ENCODE measurements around the gene TRIM29.

The TRIM29 gene

DNA sequence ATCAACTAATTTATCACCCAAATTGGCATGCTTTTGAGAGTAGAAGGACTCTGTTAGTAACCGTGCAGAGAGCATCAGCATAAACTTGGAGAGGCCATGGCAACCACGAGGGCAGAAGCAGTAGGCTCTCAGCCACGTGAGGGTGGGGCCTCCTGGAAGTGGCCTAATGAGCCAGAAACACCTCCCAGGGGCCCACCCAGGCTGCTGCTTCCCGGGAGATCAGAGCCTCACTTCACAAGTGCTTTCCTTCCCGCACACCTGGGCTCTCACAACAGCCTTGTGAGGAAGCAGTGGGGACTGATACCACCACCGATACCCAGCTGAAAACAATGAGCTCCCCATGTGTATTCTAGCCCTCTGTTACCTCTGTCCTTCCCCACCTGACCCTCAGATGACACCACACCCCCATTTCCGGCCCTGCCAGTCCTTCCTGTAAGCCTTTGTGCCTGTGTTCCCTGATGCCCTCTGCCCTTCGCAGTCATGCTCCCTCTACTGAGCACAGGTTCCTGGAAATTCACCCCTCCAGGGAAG, 17.0 kb downstream of the TRIM29 start:
- Mint-ChIP-seq H3K4me1 (no peaks in the 10 kb centered on the region), H3K27ac (no peak overlapping the region), H3K27me3 (ENCODE audit: low read depth) (peaks cover 37% of the 10 kb centered on the region), H3K9me3 (no peaks in the 10 kb centered on the region), H3K4me3 (no peak overlapping the region), H3K36me3 (ENCODE audit: low read depth) (no peaks in the 10 kb centered on the region)
- TF ChIP-seq, protein P1, sequence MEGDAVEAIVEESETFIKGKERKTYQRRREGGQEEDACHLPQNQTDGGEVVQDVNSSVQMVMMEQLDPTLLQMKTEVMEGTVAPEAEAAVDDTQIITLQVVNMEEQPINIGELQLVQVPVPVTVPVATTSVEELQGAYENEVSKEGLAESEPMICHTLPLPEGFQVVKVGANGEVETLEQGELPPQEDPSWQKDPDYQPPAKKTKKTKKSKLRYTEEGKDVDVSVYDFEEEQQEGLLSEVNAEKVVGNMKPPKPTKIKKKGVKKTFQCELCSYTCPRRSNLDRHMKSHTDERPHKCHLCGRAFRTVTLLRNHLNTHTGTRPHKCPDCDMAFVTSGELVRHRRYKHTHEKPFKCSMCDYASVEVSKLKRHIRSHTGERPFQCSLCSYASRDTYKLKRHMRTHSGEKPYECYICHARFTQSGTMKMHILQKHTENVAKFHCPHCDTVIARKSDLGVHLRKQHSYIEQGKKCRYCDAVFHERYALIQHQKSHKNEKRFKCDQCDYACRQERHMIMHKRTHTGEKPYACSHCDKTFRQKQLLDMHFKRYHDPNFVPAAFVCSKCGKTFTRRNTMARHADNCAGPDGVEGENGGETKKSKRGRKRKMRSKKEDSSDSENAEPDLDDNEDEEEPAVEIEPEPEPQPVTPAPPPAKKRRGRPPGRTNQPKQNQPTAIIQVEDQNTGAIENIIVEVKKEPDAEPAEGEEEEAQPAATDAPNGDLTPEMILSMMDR (IDR thresholded peaks at IDR 0.05; ENCODE audit: unreplicated experiment in 3 of 3), result no peak

DNA sequence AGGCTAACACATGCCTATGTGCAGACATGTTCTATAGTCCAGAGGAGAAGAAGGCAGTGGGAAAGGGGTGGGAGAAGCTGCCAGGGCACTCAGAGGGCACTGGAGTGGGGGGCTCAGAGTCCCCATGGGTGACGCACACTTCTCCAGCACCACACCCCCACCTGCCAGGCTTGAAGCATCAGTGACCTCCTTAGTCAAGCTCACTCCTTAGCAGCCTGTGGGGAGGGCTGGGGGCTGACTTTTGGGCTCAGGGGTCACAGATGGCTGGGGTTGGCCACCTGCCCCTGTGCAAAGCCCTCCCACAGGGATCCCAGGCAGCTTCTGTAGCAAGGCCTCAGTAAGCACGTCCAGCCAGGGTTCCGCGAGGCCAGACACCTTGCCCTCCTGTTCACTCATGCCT, 18.8 kb downstream of the TRIM29 start:
- H3K4me3 Mint-ChIP-seq, result no peak overlapping the region
- no peak overlapping the region for H3K27ac Mint-ChIP-seq
- H3K4me1 Mint-ChIP-seq, result no peaks in the 10 kb centered on the region
- H3K36me3 Mint-ChIP-seq (ENCODE audit: low read depth), result no peaks in the 10 kb centered on the region
- peaks cover 45% of the 10 kb centered on the region for H3K27me3 Mint-ChIP-seq (ENCODE audit: low read depth)
- H3K9me3 Mint-ChIP-seq, result no peaks in the 10 kb centered on the region
- TF ChIP-seq, protein P1 (IDR thresholded peaks at IDR 0.05; ENCODE audit: unreplicated experiment in 3 of 3), result no peak

DNA sequence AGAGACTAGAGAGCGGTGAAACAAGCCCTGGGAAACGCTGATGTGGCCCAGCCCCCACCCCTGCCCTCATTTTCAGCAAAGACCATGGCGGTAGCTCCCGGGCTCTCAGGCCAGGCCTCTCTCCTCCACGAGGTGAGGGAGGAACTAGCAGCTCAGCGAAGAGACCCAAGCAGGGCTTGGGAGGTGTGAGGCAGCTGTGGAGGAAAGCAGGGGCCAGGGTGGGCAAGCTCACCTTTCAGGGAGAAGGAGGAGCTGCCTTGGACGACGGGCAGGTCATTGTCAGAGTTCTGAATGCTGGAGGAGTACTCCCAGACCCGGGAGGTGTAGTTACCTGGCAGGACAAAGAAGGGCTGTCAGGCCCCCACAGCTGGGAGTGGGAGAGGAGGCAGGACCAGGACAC, 19.9 kb downstream of the TRIM29 start:
- Mint-ChIP-seq H3K27me3 (ENCODE audit: low read depth) (peaks cover 49% of the 10 kb centered on the region), H3K36me3 (ENCODE audit: low read depth) (no peaks in the 10 kb centered on the region), H3K4me3 (no peak overlapping the region), H3K27ac (no peak overlapping the region), H3K4me1 (no peaks in the 10 kb centered on the region), H3K9me3 (no peaks in the 10 kb centered on the region)
- TF ChIP-seq, protein P1 (IDR thresholded peaks at IDR 0.05; ENCODE audit: unreplicated experiment in 3 of 3), result no peak

DNA sequence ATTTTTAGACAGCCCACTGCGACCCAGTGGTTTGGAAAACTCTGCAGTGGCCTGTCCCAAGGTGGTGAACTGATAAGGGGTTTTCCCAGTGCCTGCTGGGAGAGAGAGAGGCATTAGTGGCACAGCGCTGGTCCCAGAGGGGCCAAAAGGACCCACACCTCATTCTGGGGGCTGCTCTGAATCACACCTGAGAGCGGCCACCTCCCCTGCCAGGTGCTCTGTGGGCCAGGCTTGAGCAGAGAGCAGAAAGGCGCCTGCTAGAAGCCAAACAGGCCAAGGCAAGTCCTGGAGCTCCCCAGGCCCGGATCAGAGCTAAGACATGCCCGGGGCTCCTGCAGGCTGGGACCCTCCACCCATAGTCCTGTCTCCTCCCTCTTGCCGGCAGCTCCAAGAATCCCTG, 20.9 kb downstream of the TRIM29 start:
- Mint-ChIP-seq H3K27me3 (ENCODE audit: low read depth) (peaks cover 53% of the 10 kb centered on the region), H3K4me3 (no peak overlapping the region), H3K27ac (no peak overlapping the region), H3K4me1 (no peaks in the 10 kb centered on the region), H3K9me3 (no peaks in the 10 kb centered on the region), H3K36me3 (ENCODE audit: low read depth) (no peaks in the 10 kb centered on the region)
- TF ChIP-seq, protein P1 (IDR thresholded peaks at IDR 0.05; ENCODE audit: unreplicated experiment in 3 of 3), result no peak

DNA sequence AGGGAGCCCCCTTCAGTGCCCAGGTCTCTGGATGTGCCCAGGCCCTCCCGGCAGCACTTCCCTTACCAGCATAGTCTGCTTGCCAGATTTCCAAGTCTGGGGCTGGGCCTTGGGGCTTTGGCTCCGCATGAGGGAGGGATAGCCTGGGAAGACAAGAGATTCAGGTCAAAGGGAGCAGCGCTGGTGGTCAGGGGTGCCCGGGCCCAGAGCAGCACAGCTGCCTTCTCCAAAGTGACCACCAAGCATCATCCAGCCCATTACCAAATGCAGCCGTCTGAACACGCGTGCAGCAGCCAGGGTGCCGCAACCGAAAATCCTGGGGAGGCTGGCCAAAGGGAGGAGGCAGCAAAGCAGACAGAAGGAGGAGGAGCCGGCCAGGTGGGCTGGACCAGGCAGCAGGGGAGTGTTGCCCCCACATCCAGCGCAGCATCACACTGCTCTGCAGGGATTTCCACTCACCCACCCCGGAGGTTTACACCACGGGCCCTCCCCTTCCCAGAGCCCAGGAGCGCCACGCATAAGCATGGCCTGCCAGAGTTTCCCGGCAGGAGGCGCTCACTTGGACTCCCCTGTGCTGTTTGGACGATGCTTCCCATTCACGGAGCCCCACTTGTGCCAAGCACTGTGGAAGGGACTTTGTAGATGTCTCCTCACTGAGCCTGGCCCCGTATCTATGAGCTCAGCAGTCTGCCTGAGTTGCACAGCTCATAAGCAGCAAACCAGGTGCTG, 22.5 kb downstream of the TRIM29 start:
- H3K4me3 Mint-ChIP-seq, result no peak overlapping the region
- H3K27me3 Mint-ChIP-seq (ENCODE audit: low read depth), result peaks cover 46% of the 10 kb centered on the region
- H3K27ac Mint-ChIP-seq, result no peak overlapping the region
- H3K4me1 Mint-ChIP-seq, result no peaks in the 10 kb centered on the region
- no peaks in the 10 kb centered on the region for H3K9me3 Mint-ChIP-seq
- TF ChIP-seq, protein P1 (IDR thresholded peaks at IDR 0.05; ENCODE audit: unreplicated experiment in 3 of 3), result no peak
- no peaks in the 10 kb centered on the region for H3K36me3 Mint-ChIP-seq (ENCODE audit: low read depth)
